ENCODE measurements around the gene JAZF1.

JAZF1 gene

GRCh38 chr7:27795977-27796376 is 384.6 kb downstream of the JAZF1 start:
- DNase-seq: no peak

GRCh38 chr7:27793780-27794179 is 386.8 kb downstream of the JAZF1 start:
- DNase-seq: no peak

GRCh38 chr7:27788437-27788836 is 392.2 kb downstream of the JAZF1 start:
- no peak for DNase-seq

GRCh38 chr7:27784399-27785053 is 396.1 kb downstream of the JAZF1 start:
- DNase-seq: no peak

GRCh38 chr7:27782849-27783248 is 397.7 kb downstream of the JAZF1 start:
- DNase-seq: no peak

- DNase-seq: no peak
Observed at GRCh38 chr7:27781188-27781587, 399.4 kb downstream of the JAZF1 start.

Data from GDM1 (cell line).